HUES64 (cell line): ENCODE data around the gene SLC22A7.

Experiments
- H3K27ac ChIP-seq: 2 replicates; pipeline ENCODE4 v1.7.0; 2013; ENCODE audit warnings: low read depth, low read length, inconsistent platforms
- H3K27me3 ChIP-seq: 2 replicates; pipeline ENCODE4 v1.6.1; 2013; ENCODE audit warnings: mild to moderate bottlenecking, low read length; ENCODE audit not compliant: insufficient read depth
- H3K36me3 ChIP-seq: 2 replicates; pipeline ENCODE4 v1.6.1; 2013; ENCODE audit warnings: mild to moderate bottlenecking, low read length; ENCODE audit not compliant: insufficient read depth
- H3K4me1 ChIP-seq: 2 replicates; pipeline ENCODE4 v1.6.1; 2013; ENCODE audit warnings: mild to moderate bottlenecking, low read length, moderate library complexity; ENCODE audit not compliant: insufficient read depth
- H3K4me3 ChIP-seq: 2 replicates; pipeline ENCODE4 v1.5.1; 2013; ENCODE audit warnings: mild to moderate bottlenecking, low read length, moderate library complexity
- H3K9ac ChIP-seq: 2 replicates; pipeline ENCODE4 v1.6.1; 2013; ENCODE audit warnings: mild to moderate bottlenecking, low read depth, low read length
- H3K9me3 ChIP-seq: 2 replicates; pipeline ENCODE4 v1.6.1; 2013; ENCODE audit warnings: low read depth, low read length; ENCODE audit not compliant: insufficient read depth
- WGBS: fragments of 150-250, 120-280 bp; methylation state at CpG from one replicate; pipeline ENCODE4 v1.1.7; 2013; ENCODE audit warnings: missing lambda C conversion rate; 5-methylcytosine and 5-hydroxymethylcytosine counted together

The SLC22A7 gene

GRCh38 chr6:43258180-43258579 lies 39.9 kb upstream of the SLC22A7 start:
- Histone ChIP-seq H3K36me3 (no peaks in the 10 kb centered on the region), H3K9me3 (no peaks in the 10 kb centered on the region), H3K9ac (no peak overlapping the region), H3K4me3 (no peak overlapping the region), H3K4me1 (no peaks in the 10 kb centered on the region), H3K27ac (no peak overlapping the region), H3K27me3 (no peaks in the 10 kb centered on the region)
- WGBS = 71% methylated on average over 3 of the region's 4 CpGs

GRCh38 chr6:43258807-43259686 lies 39.0 kb upstream of the SLC22A7 start:
- Histone ChIP-seq H3K9me3 (no peaks in the 10 kb centered on the region), H3K9ac (no peak overlapping the region), H3K4me3 (no peak overlapping the region), H3K27ac (no peak overlapping the region), H3K27me3 (no peaks in the 10 kb centered on the region), H3K4me1 (no peaks in the 10 kb centered on the region), H3K36me3 (no peaks in the 10 kb centered on the region)
- WGBS = 95% methylated on average over 28 of the region's 30 CpGs

GRCh38 chr6:43260791-43261190 lies 37.3 kb upstream of the SLC22A7 start:
- Histone ChIP-seq H3K27me3 (no peaks in the 10 kb centered on the region), H3K27ac (no peak overlapping the region), H3K4me1 (no peaks in the 10 kb centered on the region), H3K36me3 (no peaks in the 10 kb centered on the region), H3K9me3 (no peaks in the 10 kb centered on the region), H3K4me3 (no peak overlapping the region), H3K9ac (no peak overlapping the region)
- 79% methylated on average over 4 of the region's 4 CpGs for WGBS

- WGBS = 86% methylated on average over 4 of the region's 5 CpGs
- no peaks in the 10 kb centered on the region for H3K9me3 ChIP-seq
- H3K4me3 ChIP-seq = no peak overlapping the region
Measured at GRCh38 chr6:43261198-43261597, 36.9 kb upstream of the SLC22A7 start.

GRCh38 chr6:43262000-43262779 lies 35.9 kb upstream of the SLC22A7 start:
- H3K4me1 ChIP-seq = peaks cover 2% of the 10 kb centered on the region
- H3K27me3 ChIP-seq = no peaks in the 10 kb centered on the region
- no peak overlapping the region for H3K27ac ChIP-seq
- H3K9ac ChIP-seq = no peak overlapping the region
- no peaks in the 10 kb centered on the region for H3K36me3 ChIP-seq
- H3K4me3 ChIP-seq = no peak overlapping the region
- H3K9me3 ChIP-seq = no peaks in the 10 kb centered on the region
- WGBS = 86% methylated on average over 14 of the region's 14 CpGs

More at GRCh38 chr6:43261198-43261597, 36.9 kb upstream of the SLC22A7 start:
- Histone ChIP-seq H3K4me1 (no peaks in the 10 kb centered on the region), H3K9ac (no peak overlapping the region), H3K27me3 (no peaks in the 10 kb centered on the region), H3K36me3 (no peaks in the 10 kb centered on the region), H3K27ac (no peak overlapping the region)

- Histone ChIP-seq H3K27ac (no peak overlapping the region), H3K9ac (no peak overlapping the region), H3K9me3 (no peaks in the 10 kb centered on the region), H3K36me3 (no peaks in the 10 kb centered on the region), H3K4me1 (peaks cover 9% of the 10 kb centered on the region), H3K4me3 (no peak overlapping the region), H3K27me3 (peaks cover 6% of the 10 kb centered on the region)
- 93% methylated on average over 39 of the region's 39 CpGs for WGBS
Measured at GRCh38 chr6:43262780-43263313, 35.2 kb upstream of the SLC22A7 start.

- Histone ChIP-seq H3K4me1 (peaks cover 11% of the 10 kb centered on the region), H3K36me3 (no peaks in the 10 kb centered on the region), H3K9ac (no peak overlapping the region), H3K27me3 (peaks cover 13% of the 10 kb centered on the region), H3K9me3 (no peaks in the 10 kb centered on the region), H3K27ac (no peak overlapping the region), H3K4me3 (no peak overlapping the region)
- 58% methylated on average over 12 of the region's 12 CpGs for WGBS
Measured at GRCh38 chr6:43263314-43264178, 34.5 kb upstream of the SLC22A7 start.

- no peak overlapping the region for H3K9ac ChIP-seq
- peaks cover 11% of the 10 kb centered on the region for H3K4me1 ChIP-seq
- H3K4me3 ChIP-seq = no peak overlapping the region
- no peaks in the 10 kb centered on the region for H3K9me3 ChIP-seq
- no peak overlapping the region for H3K27ac ChIP-seq
- H3K36me3 ChIP-seq = no peaks in the 10 kb centered on the region
- peaks cover 24% of the 10 kb centered on the region for H3K27me3 ChIP-seq
- 86% methylated on average over 5 of the region's 5 CpGs for WGBS
Measured at GRCh38 chr6:43264599-43265145, 33.4 kb upstream of the SLC22A7 start.

- peaks cover 33% of the 10 kb centered on the region for H3K27me3 ChIP-seq
- H3K9me3 ChIP-seq = no peaks in the 10 kb centered on the region
- peaks cover 11% of the 10 kb centered on the region for H3K4me1 ChIP-seq
- WGBS = 90% methylated on average over 6 of the region's 6 CpGs
- no peak overlapping the region for H3K9ac ChIP-seq
- no peaks in the 10 kb centered on the region for H3K36me3 ChIP-seq
- H3K4me3 ChIP-seq = no peak overlapping the region
- no peak overlapping the region for H3K27ac ChIP-seq
Measured at GRCh38 chr6:43265564-43265963, 32.5 kb upstream of the SLC22A7 start.

- WGBS = 31% methylated on average over 7 of the region's 7 CpGs
- Histone ChIP-seq H3K9me3 (no peaks in the 10 kb centered on the region), H3K4me3 (no peak overlapping the region), H3K9ac (no peak overlapping the region), H3K27ac (no peak overlapping the region), H3K36me3 (no peaks in the 10 kb centered on the region), H3K4me1 (peaks cover 11% of the 10 kb centered on the region), H3K27me3 (peaks cover 51% of the 10 kb centered on the region)
Measured at GRCh38 chr6:43267619-43268354, 30.3 kb upstream of the SLC22A7 start.
